Cardiac muscle cell (in vitro differentiated cells and primary cell): ENCODE data around the gene GAB2. TPM values are rescaled to one million over a fixed set of nuclear protein-coding genes. Genes with fewer than 3 reads are reported as not detected.

Experiments
- DNase-seq, 2 donors: peaks; one replicate each; pipeline versions ENCODE4 v3.0.0 to v3.0.0-alpha.2; 2010 to 2017; ENCODE audit warnings: low read depth in 1 of 2, low spot score in 1 of 2
- H3K27ac ChIP-seq: fragments of 200-600 bp; sonication (generic); 2 replicates; pipeline ENCODE4 v1.5.1; 2016
- H3K27me3 ChIP-seq: fragments of 200-600 bp; sonication (generic); 2 replicates; pipeline ENCODE4 v1.6.0; 2016; ENCODE audit warnings: control low read depth
- H3K36me3 ChIP-seq: fragments of 200-600 bp; sonication (generic); 2 replicates; pipeline ENCODE4 v1.5.1; 2016; ENCODE audit warnings: control low read depth
- H3K4me1 ChIP-seq: fragments of 200-600 bp; sonication (generic); 2 replicates; pipeline ENCODE4 v1.8.1; 2017; ENCODE audit warnings: low read depth, mild to moderate bottlenecking, mixed run types
- H3K4me3 ChIP-seq: fragments of 200-600 bp; sonication (generic); 2 replicates; pipeline ENCODE4 v1.5.1; 2016; ENCODE audit warnings: mild to moderate bottlenecking
- H3K9me3 ChIP-seq: fragments of 200-600 bp; sonication (generic); 2 replicates; pipeline ENCODE4 v1.5.1; 2017; ENCODE audit warnings: low read depth, mild to moderate bottlenecking, control low read depth
- polyA plus RNA-seq: library from polyadenylated mRNA; unstranded; fragments of >200 nt; fragmentation: Nextera tagmentation; extraction: Ambion mirVana; gene quantifications from 2 replicates; pipeline ENCODE4 v1.2.1, GENCODE V29; 2016
- total RNA-seq: library from RNA; depleted of rRNA; stranded (reverse); fragments of >200 nt; gene quantifications from 2 replicates; pipeline ENCODE4 v1.2.3, GENCODE V29; 2016
- TF ChIP-seq, protein P1 (sequence below): IDR thresholded peaks from 2 replicates; pipeline ENCODE4 v1.5.1; 2012; ENCODE audit warnings: low read depth, mild to moderate bottlenecking, low read length

The GAB2 gene
- total and polyA plus RNA-seq, 2 experiments from 2014 or later: 5.3 to 18.0 TPM

DNA sequence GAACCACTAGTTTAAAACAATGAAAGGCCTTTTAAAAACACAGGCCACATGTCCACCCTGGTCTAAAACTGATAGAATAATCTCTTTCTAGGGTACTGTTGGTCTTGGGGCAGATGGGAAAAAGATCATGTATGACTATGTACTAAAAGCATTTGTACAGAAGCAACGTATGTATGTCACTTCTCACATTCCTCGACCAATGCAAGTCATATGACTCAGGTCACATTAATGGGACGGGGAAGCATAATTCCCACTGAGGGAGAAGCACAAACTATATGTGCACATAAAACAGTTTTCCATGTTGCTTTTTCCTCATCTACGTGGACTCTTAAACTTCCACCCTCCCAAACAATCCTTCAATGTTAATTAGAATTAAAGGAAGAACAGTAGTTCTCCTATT is 32.2 kb upstream of the GAB2 start:
- no peak overlapping the region for H3K4me3 ChIP-seq
- TF ChIP-seq, protein P1, sequence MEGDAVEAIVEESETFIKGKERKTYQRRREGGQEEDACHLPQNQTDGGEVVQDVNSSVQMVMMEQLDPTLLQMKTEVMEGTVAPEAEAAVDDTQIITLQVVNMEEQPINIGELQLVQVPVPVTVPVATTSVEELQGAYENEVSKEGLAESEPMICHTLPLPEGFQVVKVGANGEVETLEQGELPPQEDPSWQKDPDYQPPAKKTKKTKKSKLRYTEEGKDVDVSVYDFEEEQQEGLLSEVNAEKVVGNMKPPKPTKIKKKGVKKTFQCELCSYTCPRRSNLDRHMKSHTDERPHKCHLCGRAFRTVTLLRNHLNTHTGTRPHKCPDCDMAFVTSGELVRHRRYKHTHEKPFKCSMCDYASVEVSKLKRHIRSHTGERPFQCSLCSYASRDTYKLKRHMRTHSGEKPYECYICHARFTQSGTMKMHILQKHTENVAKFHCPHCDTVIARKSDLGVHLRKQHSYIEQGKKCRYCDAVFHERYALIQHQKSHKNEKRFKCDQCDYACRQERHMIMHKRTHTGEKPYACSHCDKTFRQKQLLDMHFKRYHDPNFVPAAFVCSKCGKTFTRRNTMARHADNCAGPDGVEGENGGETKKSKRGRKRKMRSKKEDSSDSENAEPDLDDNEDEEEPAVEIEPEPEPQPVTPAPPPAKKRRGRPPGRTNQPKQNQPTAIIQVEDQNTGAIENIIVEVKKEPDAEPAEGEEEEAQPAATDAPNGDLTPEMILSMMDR: no peak
- no peak for DNase-seq

DNA sequence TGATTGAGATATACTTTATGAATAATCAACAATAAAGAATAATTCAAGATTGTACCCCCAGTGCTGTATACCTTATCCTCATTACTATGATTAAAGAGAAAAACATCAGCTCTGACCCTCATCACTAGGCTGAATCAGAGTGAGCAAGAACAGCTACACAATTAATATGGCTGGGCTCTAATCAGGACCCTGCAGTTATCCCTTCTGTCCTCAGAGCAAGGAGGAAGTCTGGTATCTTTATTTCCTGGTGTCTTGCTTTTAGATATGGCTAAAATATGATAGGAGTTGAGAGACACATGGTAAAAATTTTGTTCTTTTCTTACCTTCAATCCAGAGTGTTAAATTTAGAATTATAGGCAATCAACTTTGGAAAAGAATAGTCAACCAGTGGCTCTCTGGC is 28.6 kb upstream of the GAB2 start:
- no peak overlapping the region for H3K27ac ChIP-seq
- no peaks in the 10 kb centered on the region for H3K4me1 ChIP-seq
- no peaks in the 10 kb centered on the region for H3K36me3 ChIP-seq
- DNase-seq: no peak
- H3K9me3 ChIP-seq: no peaks in the 10 kb centered on the region
- H3K27me3 ChIP-seq: no peaks in the 10 kb centered on the region
- no peak overlapping the region for H3K4me3 ChIP-seq
- TF ChIP-seq, protein P1: no peak

More for the DNA sequence above, 32.2 kb upstream of the GAB2 start:
- Histone ChIP-seq H3K36me3 (no peaks in the 10 kb centered on the region), H3K9me3 (no peaks in the 10 kb centered on the region), H3K27me3 (no peaks in the 10 kb centered on the region), H3K4me1 (no peaks in the 10 kb centered on the region), H3K27ac (no peak overlapping the region)

DNA sequence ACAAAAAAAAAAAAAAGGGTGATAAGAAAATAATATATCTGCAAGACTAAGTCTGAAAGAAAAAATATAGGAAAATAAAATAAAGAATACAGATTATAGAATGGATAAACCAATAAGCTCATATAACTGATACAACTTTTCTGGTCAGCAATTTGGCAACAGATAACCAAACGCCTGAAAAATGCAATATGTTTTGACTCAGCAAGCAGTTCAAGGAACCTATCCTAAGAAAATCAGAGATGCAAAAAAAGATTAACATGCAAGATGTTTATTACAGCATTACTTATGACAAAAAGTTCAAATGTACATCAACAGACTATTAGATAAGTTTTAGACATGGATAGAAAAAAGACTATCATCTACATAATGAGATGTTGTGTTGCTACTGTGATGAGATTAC is 27.1 kb upstream of the GAB2 start:
- no peak for DNase-seq
- Histone ChIP-seq H3K9me3 (no peaks in the 10 kb centered on the region), H3K36me3 (no peaks in the 10 kb centered on the region), H3K27me3 (no peaks in the 10 kb centered on the region), H3K4me3 (no peak overlapping the region), H3K4me1 (no peaks in the 10 kb centered on the region), H3K27ac (no peak overlapping the region)
- TF ChIP-seq, protein P1: no peak

DNA sequence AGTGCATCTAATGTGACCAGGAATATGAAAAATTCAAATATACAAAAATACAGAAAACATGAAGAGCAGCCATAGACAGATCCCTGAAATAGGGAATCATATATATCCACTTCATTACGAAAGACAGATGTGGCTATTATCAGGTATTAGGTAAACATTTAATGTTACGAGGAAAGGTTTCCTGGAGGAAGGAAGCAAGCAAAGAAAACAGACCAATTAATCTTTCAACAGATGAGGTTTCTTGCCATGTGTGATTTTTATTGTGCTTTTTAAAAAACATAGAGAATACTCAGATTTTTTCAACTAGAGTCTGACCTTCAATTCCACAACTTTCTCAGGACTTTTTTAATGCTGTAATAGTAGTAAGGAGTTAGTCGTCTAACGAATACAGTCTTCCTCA is 24.3 kb upstream of the GAB2 start:
- no peaks in the 10 kb centered on the region for H3K4me1 ChIP-seq
- H3K27ac ChIP-seq: no peak overlapping the region
- TF ChIP-seq, protein P1: no peak
- H3K9me3 ChIP-seq: no peaks in the 10 kb centered on the region
- H3K36me3 ChIP-seq: no peaks in the 10 kb centered on the region
- H3K27me3 ChIP-seq: no peaks in the 10 kb centered on the region
- no peak for DNase-seq
- H3K4me3 ChIP-seq: no peak overlapping the region

DNA sequence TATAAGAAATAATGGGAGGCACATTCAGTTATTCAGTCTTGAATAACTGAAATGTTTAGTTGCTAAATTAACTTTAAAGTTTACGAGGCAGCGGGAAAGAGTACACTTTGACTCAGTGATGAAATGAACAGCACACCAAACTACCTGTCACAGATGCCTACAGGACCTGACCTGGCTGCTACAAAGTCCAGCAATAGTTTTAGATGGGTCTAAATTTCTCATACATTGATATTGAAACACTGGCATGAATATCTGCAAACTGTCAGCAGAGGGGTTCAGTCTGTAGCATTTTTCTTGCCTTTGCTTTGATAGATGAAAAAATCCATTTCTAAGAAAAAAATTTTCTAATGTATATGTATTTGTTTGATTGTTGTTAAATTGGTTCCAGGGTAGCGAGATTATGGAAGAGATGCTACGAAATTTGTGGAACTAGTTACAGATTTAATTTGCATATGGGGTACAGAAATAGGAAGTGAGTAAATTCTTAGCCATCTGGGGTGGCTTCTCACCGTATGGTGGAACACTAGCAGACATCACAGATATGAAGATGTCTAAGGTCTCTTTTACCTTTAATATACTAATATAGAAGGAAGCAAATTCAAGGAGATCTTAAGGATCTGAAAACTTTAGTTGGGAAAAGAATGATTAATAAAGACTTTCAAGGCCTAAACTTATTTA is 20.8 kb upstream of the GAB2 start:
- Histone ChIP-seq H3K4me3 (no peak overlapping the region), H3K27ac (no peak overlapping the region), H3K36me3 (no peaks in the 10 kb centered on the region), H3K9me3 (no peaks in the 10 kb centered on the region), H3K4me1 (peaks cover 14% of the 10 kb centered on the region), H3K27me3 (no peaks in the 10 kb centered on the region)
- TF ChIP-seq, protein P1: no peak
- no peak for DNase-seq
